Measurements from ENCODE around the gene GSS. TPM values are rescaled to one million over a fixed set of nuclear protein-coding genes. Genes with fewer than 3 reads are reported as not detected.

The GSS gene
- total RNA-seq, 4 donors from 2014 or later: 28.0 to 47.6 (median 35.6) TPM

DNA sequence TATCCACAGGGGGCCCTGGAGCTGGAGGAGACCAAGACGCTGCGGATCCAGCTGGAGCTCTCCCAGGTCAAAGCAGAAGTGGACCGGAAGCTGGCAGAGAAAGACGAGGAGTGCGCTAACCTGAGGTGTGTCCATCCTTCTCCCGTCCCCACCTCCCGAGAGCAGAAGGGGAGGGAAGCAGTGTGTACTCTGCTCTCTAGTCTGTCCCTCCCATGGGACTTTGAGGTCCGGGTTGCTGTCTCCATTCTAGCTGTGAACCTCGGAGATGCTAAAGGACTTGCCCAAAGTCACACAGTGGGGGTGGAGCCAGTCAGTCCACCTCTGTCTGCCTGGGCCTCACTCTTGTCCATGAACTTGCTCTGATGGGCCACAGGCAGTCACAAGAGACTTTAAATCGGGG, 44.2 kb upstream of the GSS start:
- no peak for TF ChIP-seq EP300 (IDR thresholded peaks at IDR 0.05)
- TF ChIP-seq POLR2A (IDR thresholded peaks at IDR 0.05): no peak
- TF ChIP-seq POLR2AphosphoS5 (IDR thresholded peaks at IDR 0.05): no peak
- TF ChIP-seq, protein P1, sequence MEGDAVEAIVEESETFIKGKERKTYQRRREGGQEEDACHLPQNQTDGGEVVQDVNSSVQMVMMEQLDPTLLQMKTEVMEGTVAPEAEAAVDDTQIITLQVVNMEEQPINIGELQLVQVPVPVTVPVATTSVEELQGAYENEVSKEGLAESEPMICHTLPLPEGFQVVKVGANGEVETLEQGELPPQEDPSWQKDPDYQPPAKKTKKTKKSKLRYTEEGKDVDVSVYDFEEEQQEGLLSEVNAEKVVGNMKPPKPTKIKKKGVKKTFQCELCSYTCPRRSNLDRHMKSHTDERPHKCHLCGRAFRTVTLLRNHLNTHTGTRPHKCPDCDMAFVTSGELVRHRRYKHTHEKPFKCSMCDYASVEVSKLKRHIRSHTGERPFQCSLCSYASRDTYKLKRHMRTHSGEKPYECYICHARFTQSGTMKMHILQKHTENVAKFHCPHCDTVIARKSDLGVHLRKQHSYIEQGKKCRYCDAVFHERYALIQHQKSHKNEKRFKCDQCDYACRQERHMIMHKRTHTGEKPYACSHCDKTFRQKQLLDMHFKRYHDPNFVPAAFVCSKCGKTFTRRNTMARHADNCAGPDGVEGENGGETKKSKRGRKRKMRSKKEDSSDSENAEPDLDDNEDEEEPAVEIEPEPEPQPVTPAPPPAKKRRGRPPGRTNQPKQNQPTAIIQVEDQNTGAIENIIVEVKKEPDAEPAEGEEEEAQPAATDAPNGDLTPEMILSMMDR (IDR thresholded peaks at IDR 0.05): no peak
- H3K27me3 ChIP-seq: no peaks in the 10 kb centered on the region
- H3K4me3 ChIP-seq: no peak overlapping the region
- no peaks in the 10 kb centered on the region for H3K9me3 ChIP-seq
- peaks cover 0 to 16% (median 7%) of the 10 kb centered on the region in 3 donors for H3K4me1 ChIP-seq
- no peak overlapping the region for H3K27ac ChIP-seq
- 40 to 46% methylated on average over 2 of the region's 10 CpGs for WGBS, 2 donors (ENCODE audit: low coverage in 1 of 2)
- peaks cover 0 to 96% of the 10 kb centered on the region in 2 donors for H3K36me3 ChIP-seq
- no peak for ATAC-seq

DNA sequence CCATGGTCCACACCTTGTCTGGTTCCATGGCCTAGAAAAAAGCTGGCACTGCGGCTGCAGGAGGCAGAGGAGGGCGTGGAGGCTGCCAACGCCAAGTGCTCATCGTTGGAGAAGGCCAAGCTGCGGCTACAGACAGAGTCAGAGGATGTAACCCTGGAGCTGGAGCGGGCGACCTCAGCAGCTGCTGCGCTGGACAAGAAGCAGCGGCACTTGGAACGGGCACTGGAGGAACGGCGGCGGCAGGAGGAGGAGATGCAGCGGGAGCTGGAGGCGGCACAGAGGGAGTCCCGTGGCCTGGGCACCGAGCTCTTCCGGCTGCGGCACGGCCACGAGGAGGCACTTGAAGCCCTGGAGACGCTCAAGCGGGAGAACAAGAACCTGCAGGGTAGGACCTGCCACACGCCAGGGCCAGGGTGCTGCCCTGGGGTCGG, 43.4 kb upstream of the GSS start:
- Histone ChIP-seq H3K4me1 (peaks cover 0 to 16% (median 7%) of the 10 kb centered on the region in 3 donors), H3K27me3 (no peaks in the 10 kb centered on the region), H3K27ac (no peak overlapping the region), H3K36me3 (peaks cover 0 to 96% of the 10 kb centered on the region in 2 donors), H3K9me3 (no peaks in the 10 kb centered on the region), H3K4me3 (no peak overlapping the region)
- 95 to 96% methylated on average over 4 to 11 of the region's 25 CpGs for WGBS, 2 donors (ENCODE audit: low coverage in 1 of 2)
- no peak for ATAC-seq
- TF ChIP-seq POLR2A (IDR thresholded peaks at IDR 0.05) (no peak), EP300 (IDR thresholded peaks at IDR 0.05) (no peak), POLR2AphosphoS5 (IDR thresholded peaks at IDR 0.05) (no peak)
- TF ChIP-seq, protein P1 (IDR thresholded peaks at IDR 0.05): no peak

DNA sequence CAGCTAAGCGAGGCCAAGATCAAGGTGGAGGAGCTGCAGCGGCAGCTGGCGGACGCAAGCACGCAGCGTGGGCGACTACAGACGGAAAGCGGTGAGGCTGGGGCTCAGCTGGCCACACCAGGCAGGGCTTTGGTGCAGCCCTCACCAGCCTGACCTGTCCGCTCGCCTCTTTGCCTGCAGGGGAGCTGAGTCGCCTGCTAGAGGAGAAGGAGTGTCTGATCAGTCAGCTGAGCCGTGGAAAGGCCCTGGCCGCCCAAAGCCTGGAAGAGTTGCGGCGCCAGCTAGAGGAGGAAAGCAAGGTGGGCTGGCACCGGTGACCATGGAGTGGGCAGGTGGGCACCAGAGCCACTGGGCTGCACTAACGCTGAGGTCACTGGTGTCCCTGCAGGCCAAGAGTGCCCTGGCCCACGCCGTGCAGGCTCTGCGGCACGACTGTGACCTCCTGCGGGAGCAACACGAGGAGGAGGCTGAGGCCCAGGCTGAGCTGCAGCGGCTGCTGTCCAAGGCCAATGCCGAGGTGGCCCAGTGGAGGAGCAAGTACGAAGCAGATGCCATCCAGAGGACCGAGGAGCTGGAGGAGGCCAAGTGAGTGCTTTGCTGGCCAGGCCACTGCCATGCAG, 42.8 kb upstream of the GSS start:
- H3K4me1 ChIP-seq: peaks cover 0 to 16% (median 7%) of the 10 kb centered on the region in 3 donors
- H3K27me3 ChIP-seq: no peaks in the 10 kb centered on the region
- TF ChIP-seq EP300 (IDR thresholded peaks at IDR 0.05) (no peak), POLR2AphosphoS5 (IDR thresholded peaks at IDR 0.05) (no peak), POLR2A (IDR thresholded peaks at IDR 0.05) (no peak)
- TF ChIP-seq, protein P1 (IDR thresholded peaks at IDR 0.05): no peak
- H3K36me3 ChIP-seq: peaks cover 0 to 96% of the 10 kb centered on the region in 2 donors
- H3K4me3 ChIP-seq: no peak overlapping the region
- no peak for ATAC-seq
- WGBS, 2 donors (ENCODE audit: low coverage in 1 of 2): 91% methylated on average over 8 of the region's 28 CpGs; no CpG with 5 or more reads in 1 of the 2 donors
- H3K27ac ChIP-seq: no peak overlapping the region
- H3K9me3 ChIP-seq: no peaks in the 10 kb centered on the region

DNA sequence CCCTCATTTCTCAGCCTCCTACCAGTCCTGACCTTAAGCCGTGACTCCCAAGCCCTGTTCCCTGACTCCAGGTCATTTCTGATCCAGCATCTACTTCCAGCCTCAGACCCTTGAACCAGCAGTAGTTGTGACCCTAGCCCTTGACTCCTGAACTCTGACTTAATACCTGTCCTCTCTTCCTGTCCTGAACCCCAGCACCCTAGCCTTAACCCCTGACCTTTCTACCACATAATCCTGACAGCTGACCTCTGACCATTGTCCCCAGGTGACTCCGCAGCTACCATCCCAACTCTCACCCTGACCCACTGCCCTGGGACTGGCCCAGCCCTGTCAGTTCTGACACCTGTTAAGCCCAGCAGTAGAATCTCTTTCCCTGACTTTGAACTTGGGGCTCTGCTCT, 42.2 kb upstream of the GSS start:
- Histone ChIP-seq H3K36me3 (peaks cover 0 to 96% of the 10 kb centered on the region in 2 donors), H3K9me3 (no peaks in the 10 kb centered on the region), H3K27ac (peak overlapping the region in 1 of 4 donors; percentile 6), H3K4me3 (no peak overlapping the region), H3K27me3 (no peaks in the 10 kb centered on the region), H3K4me1 (peaks cover 0 to 16% (median 7%) of the 10 kb centered on the region in 3 donors)
- TF ChIP-seq POLR2AphosphoS5 (IDR thresholded peaks at IDR 0.05) (no peak), POLR2A (IDR thresholded peaks at IDR 0.05) (no peak), EP300 (IDR thresholded peaks at IDR 0.05) (no peak)
- TF ChIP-seq, protein P1 (IDR thresholded peaks at IDR 0.05): no peak
- WGBS, 2 donors (ENCODE audit: low coverage in 1 of 2): 92 to 100% methylated on average over 2 of the region's 2 CpGs
- no peak for ATAC-seq

DNA sequence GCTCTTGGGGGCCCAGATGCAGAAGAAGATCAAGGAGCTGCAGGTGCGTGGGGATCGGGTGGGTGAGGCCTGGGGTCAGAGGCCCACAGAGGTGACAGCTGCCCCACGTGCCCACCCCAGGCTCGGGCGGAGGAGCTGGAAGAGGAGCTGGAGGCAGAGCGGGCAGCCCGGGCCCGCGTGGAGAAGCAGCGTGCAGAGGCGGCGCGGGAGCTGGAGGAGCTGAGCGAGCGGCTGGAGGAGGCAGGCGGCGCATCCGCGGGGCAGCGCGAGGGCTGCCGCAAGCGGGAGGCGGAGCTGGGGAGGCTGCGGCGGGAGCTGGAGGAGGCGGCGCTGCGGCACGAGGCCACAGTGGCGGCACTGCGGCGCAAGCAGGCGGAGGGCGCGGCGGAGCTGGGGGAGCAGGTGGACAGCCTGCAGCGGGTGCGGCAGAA, 41.5 kb upstream of the GSS start:
- Histone ChIP-seq H3K4me1 (peaks cover 0 to 16% (median 7%) of the 10 kb centered on the region in 3 donors), H3K36me3 (peaks cover 0 to 92% of the 10 kb centered on the region in 2 donors), H3K4me3 (peak overlapping the region in 1 of 2 donors; percentile 16), H3K9me3 (no peaks in the 10 kb centered on the region), H3K27me3 (no peaks in the 10 kb centered on the region), H3K27ac (no peak overlapping the region)
- WGBS, 2 donors (ENCODE audit: low coverage in 1 of 2): 19 to 33% methylated on average over 1 to 19 of the region's 39 CpGs
- peak; percentile 87 for ATAC-seq
- no peak for TF ChIP-seq POLR2AphosphoS5 (IDR thresholded peaks at IDR 0.05)
- TF ChIP-seq, protein P1 (IDR thresholded peaks at IDR 0.05): peak in 1 of 4 experiments; percentile 31

Measured in gastroesophageal sphincter (tissue), 4 donors.